ENCODE measurements around the gene CEP162.

DNA sequence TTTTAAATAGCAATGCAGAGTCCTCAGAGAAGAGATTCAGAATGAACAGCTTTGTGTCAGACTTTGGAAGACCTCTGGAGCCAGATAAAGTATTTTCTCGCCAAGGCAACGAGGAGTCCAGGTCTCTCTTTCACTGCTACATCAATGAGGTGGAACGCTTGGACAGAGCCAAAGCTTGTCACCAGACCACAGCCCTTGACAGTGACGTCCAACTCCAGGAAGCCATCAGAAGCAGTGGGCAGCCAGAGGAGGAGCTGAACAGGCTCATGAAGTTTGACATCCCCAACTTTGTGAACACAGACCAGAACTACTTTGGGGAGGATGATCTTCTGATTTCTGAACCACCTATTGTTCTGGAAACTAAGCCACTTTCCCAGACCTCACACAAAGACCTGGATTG, 138.4 kb downstream of the CEP162 start:
- TF ChIP-seq, protein P1, sequence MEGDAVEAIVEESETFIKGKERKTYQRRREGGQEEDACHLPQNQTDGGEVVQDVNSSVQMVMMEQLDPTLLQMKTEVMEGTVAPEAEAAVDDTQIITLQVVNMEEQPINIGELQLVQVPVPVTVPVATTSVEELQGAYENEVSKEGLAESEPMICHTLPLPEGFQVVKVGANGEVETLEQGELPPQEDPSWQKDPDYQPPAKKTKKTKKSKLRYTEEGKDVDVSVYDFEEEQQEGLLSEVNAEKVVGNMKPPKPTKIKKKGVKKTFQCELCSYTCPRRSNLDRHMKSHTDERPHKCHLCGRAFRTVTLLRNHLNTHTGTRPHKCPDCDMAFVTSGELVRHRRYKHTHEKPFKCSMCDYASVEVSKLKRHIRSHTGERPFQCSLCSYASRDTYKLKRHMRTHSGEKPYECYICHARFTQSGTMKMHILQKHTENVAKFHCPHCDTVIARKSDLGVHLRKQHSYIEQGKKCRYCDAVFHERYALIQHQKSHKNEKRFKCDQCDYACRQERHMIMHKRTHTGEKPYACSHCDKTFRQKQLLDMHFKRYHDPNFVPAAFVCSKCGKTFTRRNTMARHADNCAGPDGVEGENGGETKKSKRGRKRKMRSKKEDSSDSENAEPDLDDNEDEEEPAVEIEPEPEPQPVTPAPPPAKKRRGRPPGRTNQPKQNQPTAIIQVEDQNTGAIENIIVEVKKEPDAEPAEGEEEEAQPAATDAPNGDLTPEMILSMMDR (IDR thresholded peaks at IDR 0.05 in 4 of 5, conservative IDR thresholded peaks at IDR 0.05 in 1 of 5): no peak
- no peak for TF ChIP-seq POLR2A (IDR thresholded peaks at IDR 0.05)

Measured in gastrocnemius medialis (tissue), 4 donors.